T1000 (cell line): ENCODE results near the gene CCDC158.
"Not testable (repeated sequence)": the region's sequence is repeated elsewhere in the genome, so short reads cannot be mapped to it uniquely, and the experiment has no call there.

Experiments used
- DNase-seq: peaks from one replicate; lab custom pipeline; 2025; ENCODE audit warnings: mixed read lengths; lab: John Stamatoyannopoulos, UW

The CCDC158 gene

DNA sequence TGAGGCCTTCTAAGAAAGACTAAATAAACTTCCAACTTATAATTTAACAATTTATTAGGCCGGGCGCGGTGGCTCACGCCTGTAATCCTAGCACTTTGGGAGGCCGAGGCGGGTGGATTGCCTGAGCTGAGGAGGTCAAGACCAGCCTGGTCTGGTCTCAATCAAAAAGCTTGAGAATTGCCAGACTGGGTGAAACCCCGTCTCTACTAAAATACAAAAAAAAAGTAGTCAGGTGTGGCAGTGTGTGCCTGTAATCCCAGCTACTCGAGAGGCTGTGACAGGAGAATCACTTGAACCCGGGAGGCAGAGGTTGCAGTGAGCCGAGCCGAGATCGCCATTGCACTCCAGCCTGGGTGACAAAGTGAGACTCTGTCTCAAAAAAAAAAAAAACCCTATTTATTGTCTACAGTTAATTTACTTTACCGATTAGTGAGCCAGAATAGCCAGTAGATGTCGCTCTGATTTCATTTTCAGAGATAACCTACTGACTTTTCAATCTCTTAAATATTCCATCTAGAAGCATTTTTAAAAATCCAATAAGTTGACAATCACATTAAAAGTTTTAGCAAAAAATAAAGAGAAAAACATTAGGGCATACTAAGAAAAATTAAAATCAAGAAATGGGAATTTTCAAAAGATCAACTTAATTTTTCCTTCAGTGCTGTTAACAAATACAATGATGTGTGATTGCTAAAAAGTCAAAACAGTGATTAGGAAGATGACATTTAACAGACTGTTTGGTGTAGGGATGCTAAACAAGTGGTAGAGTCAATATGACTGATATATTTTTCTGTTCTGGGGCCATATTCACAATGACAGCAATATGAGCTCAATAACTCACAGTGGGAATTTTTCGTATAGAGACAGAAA is 9.8 kb upstream of the CCDC158 start:
- no peak for DNase-seq

DNA sequence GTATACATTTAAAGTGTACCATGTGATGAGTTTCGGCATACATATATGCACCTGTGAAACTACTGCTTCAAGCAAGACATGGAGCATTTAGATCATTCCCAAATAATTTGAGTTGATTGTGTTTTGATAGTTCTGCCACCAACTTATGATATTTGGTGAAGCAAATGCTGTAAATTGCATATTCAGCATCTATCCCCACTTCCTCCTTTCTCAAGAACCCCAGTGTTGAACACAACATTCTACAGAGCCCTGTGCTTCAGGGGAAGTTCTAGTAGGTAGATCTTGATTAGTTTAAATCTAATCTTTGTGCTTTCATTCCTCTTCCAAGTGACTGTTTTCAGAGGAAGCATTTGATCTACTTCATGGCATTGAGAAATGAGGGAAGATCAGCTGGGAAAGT is 8.7 kb upstream of the CCDC158 start:
- no peak for DNase-seq

DNA sequence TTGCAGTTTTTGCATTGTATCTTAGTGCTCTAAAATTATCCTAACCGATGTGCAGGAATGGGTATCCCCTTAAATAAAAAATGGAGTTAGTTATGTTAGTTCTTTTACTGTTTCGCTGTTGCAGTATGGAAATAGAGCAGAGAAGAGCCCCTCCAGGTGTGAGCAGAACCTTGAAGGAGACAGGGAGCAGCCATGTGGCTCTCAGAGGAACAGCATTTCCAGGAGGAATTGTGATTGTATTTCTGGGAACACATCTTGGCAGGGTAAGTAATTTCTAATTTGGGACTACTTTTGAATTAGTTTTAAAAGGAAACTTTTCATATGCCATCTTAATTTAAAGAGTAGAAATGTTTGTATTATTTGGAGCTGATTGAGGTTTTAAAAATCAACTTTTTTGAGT is 5.3 kb upstream of the CCDC158 start:
- no peak for DNase-seq

DNA sequence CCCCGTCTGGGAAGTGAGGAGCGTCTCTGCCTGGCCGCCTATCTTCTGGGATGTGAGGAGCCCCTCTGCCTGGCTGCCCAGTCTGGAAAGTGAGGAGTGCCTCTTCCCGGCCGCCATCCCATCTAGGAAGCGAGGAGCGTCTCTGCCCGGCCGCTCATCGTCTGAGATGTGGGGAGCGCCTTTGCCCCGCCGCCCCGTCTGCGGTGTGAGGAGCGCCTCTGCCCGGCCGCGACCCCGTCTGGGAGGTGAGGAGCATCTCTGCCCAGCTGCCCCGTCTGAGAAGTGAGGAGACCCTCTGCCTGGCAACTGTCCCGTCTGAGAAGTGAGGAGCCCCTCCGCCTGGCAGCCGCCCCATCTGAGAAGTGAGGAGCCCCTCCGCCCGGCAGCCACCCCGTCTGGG is 2.2 kb upstream of the CCDC158 start:
- DNase-seq: not testable (repeated sequence)

DNA sequence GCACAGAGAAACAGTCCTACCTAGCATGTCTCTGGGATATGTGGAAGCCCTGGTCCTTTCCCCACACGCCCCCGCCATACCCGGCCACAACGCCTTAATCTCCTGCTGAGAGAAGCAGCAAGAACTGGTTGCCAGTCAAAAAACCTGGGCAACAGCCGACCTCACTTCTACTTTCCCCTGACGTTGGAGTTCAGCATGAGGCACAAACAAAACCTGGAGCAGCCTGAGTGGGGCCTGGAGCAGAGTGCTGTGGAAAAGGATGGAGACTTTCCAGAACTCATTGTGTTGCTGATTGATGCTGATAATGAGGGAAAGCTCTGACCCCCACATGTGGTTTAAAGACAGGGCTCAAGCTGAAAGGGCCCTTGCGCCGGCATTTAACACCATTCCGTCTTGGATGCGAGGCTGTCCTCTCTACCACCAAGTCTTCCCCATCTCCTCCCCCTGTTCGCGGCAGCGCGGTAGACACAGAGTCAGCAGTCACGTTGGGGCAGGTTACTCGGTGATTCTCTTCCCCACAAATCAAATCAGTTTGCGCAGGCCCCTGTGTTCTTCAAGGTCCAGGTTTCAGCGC is 666 bp downstream of the CCDC158 start:
- DNase-seq: no peak

DNA sequence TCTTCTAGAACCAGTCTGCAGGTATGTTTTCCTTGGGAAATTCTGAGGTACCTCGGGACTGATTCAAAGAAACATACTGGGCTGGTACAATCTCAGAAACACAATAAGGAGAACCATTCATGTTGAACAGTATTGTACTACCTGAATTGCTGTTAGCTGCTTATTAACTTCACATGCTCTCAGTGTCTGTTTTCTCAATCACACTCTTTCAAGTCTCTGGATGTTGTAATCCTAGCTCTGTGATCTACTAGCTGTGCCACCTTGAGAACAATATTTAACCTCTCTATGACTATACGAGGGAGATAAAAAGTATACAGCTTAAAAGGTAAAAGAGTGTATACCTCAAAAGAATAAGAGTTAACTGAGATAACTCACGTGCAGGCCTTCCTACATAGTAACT is 10.3 kb downstream of the CCDC158 start:
- DNase-seq: no peak

DNA sequence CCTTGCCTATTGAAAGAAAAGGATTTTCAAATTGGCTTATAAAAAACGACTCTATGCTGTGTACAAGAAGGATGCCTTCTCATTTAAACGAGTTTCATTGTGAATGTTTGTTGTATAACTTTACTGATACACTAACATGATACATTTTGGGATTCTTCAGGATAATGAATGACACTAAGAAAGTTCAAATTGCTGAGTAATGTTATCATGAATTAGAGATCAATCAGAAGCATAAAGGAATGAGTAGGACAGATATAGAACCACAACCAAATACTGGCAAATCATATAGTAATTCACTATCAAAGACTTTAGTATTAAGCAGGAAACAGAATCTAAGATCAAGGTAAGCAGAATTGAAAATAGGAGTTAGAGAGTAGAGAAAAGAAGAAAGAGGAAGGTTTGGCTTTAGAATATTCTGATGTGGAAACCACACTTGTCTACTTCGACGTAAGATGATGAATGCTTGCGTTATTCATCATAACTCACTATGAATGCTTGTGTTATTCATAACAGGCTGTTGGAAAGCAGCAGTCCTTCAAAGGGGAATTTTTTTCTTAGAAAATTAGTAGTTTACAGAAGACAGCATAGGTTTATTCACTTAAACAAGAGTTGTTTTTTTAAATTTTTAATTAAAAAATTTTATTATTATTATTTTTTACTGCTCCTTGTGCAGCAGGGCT is 13.4 kb downstream of the CCDC158 start:
- DNase-seq: no peak

DNA sequence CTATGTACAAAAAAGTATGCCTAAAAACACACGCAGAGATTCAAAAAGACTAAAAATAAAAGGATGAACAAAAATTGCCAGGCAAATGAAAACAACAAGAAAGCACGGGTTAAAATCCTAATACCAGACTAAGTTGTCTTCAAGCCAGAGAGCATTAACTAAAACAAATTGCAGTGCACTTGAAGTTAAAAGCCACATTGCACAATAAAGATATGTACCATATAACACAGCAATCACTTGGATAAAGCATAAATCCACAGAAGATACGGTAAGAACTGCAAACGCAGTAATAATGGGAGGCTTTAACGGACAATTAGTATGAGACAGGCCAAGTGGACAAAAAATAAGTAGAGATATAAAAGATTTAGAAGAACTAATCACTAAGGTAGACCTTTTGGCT is 14.9 kb downstream of the CCDC158 start:
- no peak for DNase-seq

DNA sequence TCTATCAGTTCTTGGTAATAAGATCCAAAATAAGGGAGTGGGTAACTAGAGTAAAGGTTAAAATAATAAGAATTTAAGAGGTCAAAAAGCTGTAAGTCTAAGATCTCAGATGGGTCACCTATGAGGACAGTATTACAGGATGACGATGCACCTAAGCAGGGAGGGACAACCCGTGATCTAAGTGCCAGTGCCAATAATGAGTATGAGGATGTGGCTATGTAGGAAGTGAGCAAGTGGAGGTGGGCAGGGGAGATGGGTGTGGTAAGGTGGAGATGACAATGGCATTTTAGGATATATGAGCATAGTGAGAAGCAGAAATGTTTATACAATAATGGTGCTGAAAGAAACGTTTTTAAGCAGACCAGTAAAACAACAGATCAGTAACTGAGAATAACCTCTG is 19.3 kb downstream of the CCDC158 start:
- DNase-seq: no peak

DNA sequence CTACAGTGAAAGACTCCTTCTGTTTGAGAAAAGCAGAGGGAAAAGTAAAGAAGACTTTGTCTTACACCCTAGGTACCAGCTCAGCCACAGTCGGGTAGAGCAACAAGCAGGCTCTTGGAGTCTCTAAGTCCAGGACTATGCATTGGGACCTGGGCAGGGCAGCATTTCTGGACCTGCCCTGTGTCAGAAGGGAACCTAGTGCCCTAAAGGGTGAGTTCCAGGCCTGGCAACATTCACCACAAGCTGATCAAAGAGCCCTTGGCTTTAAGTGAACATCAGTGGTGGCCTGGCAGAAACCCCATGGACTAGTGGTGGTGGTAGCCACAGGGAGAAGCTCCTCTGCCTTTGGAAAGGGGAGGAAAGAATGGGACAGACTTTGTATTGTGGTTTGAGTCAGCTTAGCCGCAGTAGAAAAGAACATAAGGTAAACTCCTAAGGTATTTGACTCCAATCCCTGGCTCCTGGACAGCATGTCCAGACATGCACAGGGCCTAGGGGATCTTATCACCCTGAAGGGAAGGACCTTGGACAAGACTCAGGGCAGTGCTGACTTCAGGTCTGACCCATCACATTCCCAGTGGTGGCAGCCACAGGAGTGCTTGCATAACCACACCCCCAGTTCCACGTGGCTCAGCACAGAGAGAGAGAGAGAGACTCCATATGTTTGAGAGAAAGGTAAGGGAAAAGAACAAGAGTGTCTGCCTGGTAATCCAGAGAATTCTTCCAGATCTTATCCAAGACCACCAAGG is 32.6 kb downstream of the CCDC158 start:
- DNase-seq: no peak

DNA sequence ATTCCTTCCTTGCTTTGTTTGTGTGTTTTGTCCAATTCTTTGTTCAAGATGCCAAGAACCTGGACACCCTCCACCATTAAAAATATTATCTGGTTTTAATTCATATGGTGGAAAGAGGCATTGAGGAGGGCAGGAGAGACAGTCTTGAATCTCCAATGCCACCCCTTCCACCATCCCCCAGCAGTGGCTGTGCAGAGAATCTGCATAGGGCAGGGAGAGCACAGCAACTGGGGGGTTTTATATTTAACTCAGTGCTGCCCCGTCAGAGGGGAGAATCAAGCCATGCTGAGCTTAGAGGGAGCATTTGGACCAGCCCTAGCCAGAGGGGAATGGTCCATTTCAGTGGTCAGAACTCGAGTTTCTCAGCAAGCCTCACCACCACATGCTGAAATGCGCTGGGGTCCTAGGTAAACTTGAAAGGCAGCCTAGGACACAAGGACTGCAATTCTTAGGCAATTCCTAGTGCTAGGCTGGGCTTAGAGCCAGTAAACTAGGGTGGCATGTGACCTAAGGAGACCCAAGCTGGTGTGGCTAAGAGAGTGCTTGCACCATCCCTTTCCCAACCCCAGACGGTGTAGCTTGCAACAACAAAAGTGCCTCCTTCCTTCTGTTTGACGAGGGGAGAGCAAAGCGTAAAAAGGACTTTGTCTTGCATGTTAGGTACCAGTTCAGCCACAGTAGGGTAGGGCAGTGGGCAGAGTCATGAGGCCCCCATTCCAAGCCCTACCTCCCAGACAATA is 34.2 kb downstream of the CCDC158 start:
- no peak for DNase-seq

DNA sequence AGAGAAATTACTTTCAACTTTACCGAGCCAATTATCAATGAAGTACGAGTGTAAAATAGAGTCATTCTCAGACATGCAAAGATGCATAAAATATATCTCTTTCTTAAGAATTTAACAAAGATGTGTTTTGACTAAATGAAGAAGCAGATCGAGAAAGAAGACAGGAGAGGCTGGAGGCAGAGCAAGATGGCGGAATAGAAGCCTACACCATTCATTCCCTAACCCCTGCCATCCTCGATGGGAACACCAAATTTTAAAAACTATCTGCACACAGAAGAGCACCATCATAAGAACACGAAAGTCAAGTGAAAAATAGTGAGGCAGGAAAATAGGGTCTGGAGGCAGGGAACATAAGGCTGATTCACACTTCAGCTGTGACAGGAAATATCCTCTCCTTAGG is 35.0 kb downstream of the CCDC158 start:
- no peak for DNase-seq

DNA sequence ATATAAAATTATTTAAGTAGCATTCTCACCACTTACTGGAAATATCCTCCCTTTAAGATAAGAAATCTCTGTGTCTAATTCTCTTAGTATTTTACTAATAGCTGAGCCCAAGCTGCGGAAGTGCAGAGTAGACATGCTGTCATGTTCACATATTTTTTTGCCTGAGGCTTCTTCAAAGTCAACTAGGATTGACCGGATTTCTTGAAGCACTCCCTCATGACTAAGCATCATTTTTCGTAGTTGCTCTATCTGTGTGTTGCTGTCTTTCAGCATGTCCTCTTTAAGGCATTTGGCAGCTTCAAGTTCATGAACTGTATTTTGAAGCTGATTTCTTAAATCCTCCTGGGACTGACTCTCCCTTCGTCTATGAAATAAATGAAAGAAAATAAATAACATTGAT is 36.9 kb downstream of the CCDC158 start:
- no peak for DNase-seq

DNA sequence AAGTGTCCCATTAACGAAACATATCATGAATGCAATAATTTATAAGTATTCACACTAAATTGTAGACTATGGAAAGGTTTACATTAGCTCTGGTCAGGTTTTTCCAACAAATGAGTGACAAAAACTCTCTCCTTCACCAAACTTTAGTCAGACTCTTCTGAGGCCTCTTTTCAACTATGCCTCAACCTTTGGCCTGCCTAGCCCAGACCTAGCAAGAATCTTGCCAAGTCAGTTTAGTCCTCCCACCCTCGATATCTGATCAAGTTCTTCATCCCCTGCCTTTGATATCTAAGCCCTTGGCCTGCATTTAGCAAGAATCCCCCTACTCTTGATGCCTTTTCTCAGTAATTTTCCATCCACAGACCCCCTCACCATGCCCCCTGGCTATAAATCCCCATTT is 37.9 kb downstream of the CCDC158 start:
- no peak for DNase-seq

DNA sequence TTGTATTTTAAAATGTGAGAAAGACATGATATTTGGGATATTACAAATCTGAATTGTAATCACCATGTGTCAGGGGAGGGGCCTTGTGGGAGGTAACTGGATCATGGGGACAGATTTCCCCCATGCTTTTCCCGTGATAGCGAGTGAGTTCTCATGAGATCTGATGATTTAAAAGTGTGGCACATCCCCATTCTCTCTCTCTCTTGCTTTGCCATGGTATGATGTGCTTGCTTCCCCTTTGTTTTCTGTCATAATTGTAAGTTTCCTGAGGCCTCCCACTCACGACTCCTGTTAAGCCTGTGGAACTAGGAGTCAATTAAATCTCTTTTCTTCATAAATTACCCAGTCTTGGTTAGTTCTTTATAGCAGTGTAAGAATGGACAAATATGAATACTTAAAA is 39.0 kb downstream of the CCDC158 start:
- DNase-seq: no peak

DNA sequence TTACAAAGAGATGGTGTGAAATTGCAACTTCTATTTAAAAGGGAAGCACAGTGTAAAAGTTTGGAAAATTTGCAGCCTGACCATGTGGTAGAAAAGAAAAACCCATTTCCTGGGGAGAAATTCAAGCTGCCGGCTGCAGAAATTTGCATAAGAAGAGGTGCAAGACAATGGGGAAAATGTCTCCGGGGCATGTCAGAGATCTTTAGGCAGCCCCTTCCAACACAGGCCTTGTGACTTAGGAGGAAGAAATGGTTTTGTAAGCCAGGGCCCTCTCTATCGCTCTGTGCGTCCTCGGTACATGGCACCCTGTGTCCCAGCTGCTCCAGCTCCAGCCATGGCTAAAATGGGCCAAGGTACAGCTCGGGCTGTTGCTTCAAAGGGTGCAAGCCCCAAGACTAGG is 40.4 kb downstream of the CCDC158 start:
- no peak for DNase-seq

DNA sequence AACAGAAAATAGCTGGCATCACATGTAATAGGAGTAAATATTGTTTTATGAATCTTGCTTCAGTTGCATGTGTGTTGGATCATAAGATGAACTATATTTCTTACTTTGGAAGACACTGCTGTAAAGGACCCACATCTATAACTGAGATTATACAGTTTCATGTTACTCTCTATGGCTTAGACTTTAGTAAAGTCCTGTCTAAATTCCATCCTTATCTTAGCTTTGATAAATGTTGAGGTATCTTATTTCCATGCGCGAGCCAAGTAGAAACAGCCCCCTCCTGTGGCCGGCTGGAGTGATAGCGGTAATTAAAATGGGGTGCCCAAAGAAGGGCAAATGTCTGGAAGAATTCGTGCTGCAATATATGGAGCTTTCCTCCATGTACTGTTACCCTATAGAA is 43.0 kb downstream of the CCDC158 start:
- no peak for DNase-seq

DNA sequence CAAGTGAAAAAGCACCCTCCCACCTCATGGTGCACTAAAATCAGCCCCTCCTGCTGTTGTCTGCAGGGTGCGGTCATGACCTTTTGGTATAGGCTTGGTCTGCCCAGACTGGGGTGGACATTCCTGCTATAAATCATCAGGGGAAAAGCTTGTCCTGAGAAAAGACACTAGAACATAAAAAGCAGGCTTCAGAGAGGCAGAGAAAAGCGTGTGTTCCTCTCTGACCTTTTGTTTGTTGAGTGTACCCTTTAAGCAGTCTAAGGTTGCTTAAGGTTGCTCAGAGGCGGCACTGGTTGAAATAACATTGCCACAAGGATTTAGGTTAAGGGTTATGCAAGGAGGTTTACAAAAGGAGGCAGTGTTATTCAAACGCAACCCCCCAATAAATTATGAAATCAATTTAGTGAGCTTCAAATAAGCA is 43.5 kb downstream of the CCDC158 start:
- DNase-seq: no peak

DNA sequence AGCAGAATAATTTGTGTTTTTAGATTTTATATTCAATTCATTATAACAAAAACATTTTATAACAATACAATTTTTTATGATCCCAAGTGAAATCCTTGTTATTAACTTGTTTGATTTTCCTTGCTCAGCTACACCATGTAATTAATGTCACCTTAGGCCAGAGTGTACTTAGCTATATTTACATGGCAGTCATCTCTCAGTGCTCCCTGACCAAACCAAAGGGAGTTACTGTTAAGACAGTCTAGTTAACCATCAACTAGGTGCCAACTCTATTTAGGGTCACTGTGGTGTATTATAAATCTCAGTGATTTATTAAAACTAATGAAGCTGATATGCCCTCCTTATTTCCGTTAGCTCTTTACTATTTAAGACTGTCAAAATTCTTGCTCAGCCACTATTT is 44.4 kb downstream of the CCDC158 start:
- no peak for DNase-seq

DNA sequence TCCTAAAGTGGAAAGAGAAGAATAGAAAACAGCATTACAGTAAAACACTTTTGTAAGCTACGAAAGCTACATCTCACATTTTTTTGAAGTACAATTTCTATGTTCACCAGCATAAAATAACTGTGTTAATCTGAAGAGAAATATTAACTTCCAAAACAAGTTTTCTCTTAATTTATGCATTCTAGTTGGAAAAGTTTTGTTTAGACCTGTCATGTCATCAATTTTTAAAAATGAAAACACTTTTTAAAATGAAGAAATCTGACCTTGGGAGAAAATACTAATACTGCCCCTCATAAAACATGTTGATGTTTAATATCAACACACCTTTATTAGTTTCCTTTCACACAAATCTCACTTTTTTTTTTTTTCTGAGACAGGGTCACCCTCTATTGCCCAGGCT is 45.2 kb downstream of the CCDC158 start:
- no peak for DNase-seq

DNA sequence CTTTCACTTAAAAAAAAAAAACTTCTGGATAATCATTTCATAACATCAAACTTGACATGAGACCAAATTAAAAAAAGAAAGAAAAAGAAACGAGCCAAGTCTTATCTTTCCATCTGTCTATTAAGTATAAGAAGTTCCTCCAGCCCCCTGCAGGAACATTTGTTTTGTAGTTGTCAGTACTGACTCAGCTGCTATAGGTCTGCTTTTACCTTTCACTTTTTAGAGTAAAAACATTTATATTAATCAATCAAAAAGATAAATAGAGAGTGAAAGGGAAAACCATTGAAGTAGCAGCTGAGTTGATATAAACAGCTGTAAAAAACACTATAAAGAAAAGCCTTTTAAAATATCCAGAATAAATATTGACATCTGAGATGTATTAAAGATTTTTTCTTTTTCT is 46.1 kb downstream of the CCDC158 start:
- DNase-seq: no peak
